ENCODE results near the gene DENND4B.

DENND4B gene

DNA sequence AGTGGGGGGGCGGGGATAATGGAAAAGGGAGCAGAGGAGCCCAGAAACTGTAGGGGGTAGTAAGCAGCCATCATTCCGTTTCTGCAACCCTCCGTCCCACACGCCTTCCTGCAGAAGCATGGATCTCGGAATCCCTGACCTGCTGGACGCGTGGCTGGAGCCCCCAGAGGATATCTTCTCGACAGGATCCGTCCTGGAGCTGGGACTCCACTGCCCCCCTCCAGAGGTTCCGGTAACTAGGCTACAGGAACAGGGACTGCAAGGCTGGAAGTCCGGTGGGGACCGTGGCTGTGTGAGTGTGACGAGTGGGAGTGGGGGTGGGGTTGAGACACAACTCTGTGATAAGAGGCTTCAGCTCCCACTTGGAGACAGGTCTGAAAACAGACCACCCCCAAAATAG is 21.9 kb upstream of the DENND4B start:
- DNase-seq (ENCODE audit: low read depth), result no peak

DNA sequence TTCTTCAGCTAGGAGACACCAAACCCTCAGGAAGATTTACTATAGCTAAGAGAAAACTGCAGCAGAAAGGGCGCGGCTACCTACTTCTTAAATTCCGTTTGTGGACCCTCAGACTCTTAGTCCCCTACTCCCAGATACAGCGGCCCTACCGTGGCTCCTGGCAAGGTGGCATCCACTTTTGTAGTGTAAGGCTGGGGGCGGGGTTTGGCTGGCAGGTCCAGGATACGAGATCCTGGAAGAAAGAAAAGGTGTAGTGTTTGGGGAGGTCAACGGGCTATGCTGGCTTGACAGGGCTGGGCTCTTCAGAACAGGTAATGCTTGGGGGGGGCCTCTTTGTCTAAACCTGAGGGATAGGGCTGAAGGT is 21.5 kb upstream of the DENND4B start:
- no peak for DNase-seq (ENCODE audit: low read depth)

DNA sequence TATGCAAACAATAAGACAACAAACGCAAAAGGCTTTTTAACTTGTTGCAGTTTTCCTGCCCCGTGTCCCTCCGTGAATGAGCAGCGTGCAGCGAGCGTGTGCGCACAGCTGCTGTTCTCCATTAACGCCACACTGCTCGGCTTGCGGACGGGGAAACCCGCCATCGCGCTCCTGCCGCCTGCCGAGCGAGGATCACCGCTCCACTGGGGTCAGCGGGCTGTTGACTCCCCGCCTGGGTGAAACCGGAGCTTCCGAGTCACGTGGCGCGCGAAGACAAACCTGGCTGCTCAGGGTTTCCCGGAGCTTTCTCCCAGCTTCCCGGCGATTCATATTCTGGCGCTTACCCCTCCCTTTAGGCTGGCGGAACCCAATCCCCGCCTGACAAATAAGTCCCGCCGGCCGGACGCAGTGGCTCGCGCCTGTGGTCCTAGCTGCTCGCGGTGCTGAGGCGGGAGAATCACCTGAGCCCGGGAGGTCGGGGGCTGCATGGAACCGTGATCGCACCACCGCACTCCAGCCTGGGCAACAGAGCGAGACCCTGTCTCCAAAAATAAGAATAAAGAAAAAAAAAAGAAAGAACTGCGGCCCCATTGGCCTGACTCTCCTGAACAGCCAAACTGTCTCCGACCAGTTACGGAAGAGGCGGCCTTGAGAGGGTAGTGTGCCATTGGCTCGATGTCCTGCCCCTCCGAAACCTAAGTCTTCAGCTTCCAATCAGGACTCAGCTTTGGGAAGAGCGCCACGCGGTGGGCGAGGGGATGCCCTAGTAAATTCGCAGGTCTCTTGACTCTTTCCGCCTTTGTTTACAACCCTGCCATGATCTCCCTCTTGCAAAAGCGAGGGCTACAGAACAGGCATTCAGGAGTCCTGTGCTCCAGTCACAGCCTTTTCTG is 20.8 kb upstream of the DENND4B start, which contains the start of gene CREB3L4:
CREB3L4 (plus strand) TSS at position 796 of the 893 bp plus-strand sequence. CDS start 624 bp downstream, outside the sequence.
- peak; percentile 85 for DNase-seq (ENCODE audit: low read depth)

DNA sequence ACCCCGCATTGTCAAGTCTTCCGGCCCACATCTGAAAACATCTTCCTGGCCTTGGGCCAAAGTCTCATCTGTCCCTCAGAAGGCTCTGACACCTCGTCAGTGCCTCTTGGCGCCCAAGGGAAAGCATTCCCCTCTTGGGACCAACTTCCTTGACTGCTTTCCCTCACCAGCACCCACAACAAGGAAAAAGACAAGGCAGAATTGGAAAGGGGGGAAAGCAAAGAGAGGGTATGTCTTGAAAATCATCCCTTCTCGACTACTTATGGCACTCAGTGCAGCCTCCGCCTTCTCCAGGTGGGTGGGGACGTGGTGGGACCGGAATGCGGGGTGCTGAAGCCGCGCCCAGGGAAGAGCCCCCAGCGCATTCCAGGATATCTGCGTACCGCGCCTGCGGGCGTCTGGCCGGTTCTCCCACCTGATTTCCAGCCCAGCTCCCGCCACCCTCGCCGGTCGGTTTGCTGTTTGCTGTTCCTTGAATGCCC is 17.4 kb upstream of the DENND4B start:
- no peak for DNase-seq (ENCODE audit: low read depth)

DNA sequence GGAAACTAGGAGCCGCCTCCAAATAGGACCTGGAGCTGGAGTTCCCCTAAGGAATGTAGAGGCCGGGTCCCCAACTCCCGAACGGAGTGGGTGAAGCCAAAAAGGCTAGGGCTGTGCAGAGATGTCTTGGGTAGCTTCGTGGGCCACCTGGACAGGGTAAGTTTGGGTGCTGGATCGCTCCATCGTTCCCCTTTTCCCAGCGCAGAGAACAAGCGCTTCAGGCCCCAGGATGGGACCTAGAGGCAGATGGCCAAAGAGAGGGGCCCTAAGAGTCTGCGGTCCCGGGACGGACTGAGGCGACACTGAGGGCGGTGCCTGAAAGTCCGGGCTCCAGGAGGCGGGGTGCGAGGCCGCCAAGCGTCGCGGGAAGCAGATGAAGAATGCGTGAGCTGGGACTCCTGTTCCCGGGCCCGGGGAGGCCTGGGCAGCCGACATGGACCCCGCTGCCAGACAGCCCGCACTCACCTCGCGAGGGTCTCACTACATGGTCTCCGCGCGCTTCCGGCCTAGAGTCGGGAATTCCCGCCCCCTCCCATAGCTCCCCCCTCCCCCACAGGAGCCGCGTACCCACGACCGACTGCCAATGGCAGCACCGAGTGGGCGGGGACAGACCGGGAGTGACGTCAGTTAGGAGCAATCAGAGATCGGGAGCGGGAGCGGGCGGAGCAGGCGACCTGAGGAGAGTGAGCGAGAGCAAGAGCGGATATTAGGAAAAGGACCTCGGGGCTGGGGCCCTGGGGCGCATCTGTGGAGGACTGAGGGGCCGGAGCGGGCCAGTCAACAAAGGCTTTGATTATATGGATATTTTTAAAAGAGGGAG is 16.7 kb upstream of the DENND4B start, which contains the start of gene SLC39A1:
SLC39A1 (minus strand) TSS at position 508 of the 820 bp plus-strand sequence. CDS start 822 bp downstream, outside the sequence.
- peak; percentile 68 for DNase-seq (ENCODE audit: low read depth)

DNA sequence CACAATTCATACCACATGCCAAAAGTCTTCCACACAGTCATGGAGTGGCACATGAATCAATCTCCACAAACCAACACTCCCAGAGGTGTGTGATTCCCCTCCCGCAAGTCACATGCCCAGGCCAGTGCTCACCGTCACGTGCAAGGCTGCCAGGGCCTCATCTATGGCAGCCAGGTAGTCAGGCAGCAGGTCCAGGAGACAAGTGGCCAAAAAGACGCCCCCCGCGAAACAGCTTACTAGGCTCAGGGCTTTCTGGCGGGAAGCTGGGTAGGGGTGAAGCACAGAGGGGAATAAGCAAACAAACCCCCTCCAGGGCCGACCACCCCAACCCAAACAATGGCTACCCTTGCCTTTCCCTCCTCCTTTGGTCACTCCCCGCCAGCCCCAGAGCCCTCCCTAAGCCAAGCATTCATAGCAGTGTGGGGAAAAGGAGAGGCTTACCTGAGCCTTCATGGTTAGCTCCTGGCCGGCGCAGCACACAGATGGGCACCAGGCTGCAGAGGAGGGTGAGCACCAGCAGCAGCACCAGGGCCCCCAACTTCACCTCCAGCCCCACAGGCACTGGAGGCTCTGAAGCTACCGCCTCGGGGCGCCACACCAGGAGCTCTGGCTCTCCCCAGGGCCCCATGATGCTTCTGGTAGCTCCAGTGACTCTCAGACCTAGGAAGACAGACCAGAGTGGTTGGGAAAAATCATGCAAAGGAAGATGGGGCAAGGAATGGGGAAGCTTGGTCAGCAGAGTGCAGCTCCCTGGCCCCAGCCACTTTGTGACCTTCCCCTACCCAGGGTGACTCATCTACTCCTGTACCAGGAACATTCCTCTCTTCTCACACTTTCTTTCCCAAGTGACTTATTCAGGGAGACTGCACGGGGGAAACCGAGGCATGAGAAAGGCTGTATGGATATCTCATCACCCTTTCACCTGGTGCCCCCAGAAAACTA is 15.8 kb upstream of the DENND4B start:
- DNase-seq (ENCODE audit: low read depth), result no peak

DNA sequence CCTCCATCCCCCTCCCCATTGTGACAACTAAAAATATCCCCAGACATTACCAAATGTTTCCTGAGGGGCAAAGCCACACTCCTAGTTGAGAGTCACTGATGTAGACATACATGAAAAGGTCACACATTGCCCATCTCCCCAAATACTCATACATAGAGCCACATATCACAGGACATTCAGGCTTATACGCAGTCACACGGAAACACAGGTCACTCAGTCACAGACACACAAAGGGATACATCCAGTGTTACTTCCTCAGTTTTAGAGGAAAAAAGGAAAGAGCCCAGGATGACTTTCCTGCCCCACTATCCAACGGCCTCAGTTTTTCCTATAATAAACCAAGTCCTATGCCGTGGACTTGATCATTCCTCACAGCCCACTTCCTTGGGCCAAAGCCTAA is 14.9 kb upstream of the DENND4B start:
- no peak for DNase-seq (ENCODE audit: low read depth)

DNA sequence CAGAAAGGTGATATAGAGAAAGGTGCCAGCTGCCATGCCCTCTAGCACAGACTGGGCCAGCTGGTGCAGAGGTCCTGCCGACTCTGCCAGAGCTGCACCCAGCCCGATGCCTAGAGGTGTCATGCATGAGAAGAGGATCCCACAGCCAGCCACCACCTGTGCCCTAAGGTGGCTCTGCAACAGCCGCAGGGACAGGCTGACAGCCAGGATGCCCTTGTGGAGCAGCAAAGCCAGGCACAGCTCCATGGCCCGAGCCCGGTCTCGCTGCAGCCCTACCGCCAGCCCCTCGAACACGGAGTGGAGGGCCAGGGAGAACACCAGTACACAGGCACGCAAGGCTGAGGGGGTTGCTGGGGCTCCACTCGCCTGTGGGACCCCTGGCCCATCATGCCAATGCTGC is 13.7 kb upstream of the DENND4B start:
- no peak for DNase-seq (ENCODE audit: low read depth)

DNA sequence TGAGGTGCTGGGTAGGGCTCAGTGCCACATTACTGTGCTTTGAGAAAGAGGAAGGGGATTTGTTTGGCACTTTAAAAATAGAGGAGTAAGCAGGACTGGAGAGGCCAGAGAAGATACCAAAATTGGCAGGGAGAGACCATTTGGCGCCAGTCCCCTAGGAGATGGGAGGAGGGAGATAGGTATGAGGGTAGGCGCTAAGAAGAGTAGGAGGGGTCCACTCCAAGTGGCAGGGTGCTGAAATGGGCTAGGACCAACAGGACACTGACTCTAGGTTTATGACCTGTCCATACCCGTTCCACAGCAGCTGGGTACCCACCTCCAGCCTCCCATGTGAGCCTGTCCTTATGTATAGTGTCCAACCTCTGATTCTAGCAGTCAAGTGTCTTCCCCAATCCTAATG is 12.9 kb upstream of the DENND4B start:
- DNase-seq (ENCODE audit: low read depth), result no peak

DNA sequence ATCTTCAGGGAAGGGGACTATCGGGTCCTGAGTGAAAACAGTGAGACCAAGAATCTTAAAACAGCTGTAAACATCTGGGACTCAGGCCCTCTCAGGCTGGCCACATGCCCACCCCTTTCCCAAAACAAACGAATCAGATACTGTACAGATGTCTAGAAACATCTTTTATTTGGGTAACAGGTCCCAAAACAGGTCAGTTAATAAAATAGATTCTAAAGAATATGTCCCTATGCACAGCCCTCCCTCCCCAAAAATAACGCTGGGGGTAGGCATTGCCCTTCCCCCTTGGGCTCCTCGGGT is 12.4 kb upstream of the DENND4B start:
- no peak for DNase-seq (ENCODE audit: low read depth)

DNA sequence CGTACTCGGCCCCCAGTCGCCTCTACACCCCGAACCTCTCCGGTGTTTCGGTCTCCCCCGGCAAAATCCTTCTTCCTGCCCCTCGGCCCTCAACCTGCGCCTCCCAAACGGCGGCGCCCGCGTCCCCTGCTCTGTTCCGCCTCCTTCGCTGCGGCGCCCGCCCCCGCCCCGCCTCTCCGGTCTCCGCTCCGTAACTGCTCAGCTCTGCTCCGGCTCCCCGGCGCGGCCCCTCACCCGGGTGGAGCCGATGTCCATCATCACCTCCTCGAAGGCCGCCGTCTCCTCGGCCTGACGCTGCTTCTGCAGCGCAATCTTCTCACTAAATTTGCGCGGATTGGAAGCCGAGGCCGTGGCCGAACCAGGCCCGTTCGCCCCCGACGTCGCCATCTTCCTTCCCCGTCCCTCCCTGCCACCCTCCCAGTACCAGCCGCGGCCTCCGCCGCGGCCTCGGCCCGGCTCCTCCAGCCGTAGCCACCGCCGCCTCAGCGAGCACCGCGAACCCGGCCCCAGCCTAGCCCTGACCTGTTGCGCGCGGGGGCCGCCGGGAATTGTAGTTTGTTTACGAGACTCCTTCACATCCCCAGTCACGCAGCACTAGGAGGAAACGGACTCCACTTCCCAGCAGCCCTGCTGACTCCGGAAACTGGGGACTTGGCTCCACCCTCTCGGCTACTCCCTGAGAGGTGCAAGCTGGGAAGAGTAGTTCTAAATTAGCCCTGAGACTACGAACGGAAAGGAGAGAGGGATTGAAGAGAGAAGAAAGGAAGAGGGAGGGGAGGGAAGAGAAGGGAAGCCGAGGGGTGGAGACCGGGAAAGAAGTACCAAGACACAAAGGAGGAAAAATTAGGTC is 11.8 kb upstream of the DENND4B start, which contains the start of gene CRTC2:
CRTC2 (minus strand) TSS at position 502 of the 850 bp plus-strand sequence; CDS start at position 387, 115 bp downstream.
- peak; percentile 95 for DNase-seq (ENCODE audit: low read depth)

DNA sequence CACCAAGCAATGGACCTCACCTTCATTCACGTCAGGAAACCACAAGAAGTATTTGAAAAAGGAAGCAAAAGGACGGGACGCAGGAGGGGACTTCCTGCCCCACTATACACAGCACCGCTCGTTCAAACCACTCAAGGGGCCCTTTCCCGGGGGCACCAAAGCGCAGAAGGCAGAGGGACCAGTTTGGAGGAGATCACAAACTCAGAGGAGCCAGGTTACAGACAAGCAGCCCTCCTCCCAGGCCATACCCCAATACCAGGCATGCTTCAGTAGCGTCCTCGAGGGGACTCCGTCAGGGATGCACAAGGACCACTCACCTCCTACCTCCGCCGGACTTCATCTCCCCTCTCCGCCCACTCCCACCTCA is 11.2 kb upstream of the DENND4B start:
- no peak for DNase-seq (ENCODE audit: low read depth)

DNA sequence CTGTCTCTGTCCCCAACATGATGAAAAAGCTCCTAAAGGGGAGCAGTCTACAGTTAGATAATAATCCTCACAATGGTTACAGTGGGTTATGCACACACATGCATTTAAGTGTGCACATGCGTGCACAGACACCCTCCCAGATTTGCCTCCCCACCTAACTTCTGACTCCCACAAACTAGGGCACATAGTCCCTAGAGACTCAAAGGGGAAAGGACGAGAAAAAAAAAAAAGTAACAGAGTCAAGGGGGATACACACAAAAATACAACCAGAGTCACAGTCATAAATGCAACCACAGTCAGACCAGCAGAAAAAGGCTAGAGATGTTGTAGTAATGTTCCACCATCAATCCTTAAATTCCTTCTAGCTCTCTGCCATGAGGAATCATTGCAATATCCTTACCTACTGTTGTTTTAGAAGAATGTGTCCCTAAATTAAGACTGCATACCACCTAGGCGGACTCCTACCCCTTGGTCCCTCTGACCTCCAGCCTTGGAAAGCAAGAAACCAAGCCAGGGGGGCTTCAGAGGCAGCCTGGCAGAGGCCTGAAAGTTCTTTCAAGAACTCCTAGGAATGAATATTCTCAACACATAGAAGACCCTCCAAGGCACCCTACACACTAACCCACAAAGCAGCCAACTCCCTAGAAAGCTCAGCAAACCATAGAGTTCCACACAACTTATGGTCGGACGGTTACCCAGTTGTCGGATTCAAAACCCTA is 10.6 kb upstream of the DENND4B start:
- no peak for DNase-seq (ENCODE audit: low read depth)

DNA sequence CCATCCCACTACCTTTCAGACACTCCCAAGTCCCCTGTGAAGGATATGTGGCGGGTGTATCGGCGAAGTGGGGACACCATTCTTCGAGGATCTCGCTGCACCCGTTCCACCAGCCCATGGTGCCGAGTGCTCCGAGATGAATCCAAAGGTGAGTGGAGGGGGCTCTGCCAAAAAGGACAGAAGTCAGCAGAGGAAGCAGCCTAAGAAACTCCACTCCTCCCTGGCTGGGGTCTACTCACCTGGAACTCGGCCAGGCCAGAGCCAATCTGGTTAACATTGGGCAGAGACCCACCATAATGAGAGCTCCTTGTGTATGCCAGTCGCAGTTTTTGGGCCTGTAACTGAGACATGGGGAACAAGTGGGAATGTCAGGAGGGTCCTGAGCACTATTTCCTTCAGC is 8.3 kb upstream of the DENND4B start:
- DNase-seq (ENCODE audit: low read depth), result no peak

DNA sequence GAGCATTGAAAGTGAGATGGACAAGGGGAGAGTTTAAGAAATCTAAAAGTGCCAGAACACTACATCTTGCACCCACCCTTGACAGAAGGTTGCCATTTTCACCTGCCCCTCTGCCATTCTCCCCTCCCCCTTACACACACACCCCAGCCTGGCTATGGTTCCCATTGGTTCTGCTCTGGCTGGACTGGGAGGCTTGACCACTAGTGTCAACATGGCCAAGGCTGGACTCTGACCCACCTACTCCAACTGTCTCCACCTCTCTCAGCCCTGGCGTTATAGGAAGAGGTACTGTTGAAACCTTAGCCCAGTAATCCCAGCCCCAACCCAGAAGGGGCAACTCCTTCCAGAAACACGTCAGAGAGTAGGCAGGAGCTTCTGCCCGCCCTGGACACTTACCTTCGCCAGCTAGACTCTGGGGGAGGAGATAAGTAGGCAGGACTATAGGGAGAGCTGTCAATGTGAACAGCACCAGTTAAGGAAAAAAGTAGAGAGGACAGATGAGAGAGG is 7.4 kb upstream of the DENND4B start:
- DNase-seq (ENCODE audit: low read depth), result no peak

DNA sequence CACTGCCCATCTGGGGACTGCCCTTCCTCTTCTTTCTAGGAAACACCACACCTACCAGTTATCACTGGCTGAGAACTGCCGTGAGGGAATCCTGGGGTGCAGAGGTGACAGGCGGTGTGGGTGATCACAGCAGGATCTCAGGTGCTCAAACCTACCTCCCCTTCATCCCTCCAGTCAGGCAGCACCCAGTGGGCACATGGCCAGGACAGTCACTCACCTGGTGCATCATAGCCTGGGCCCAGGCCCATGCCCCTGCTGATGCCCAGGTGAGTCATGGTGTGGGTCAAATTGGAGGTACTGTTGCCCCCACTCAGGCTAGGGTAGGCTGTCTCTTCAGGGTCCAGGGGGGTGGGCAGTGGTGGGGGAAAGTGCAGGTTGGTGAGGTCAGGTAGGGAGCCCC is 5.3 kb upstream of the DENND4B start:
- DNase-seq (ENCODE audit: low read depth), result no peak

DNA sequence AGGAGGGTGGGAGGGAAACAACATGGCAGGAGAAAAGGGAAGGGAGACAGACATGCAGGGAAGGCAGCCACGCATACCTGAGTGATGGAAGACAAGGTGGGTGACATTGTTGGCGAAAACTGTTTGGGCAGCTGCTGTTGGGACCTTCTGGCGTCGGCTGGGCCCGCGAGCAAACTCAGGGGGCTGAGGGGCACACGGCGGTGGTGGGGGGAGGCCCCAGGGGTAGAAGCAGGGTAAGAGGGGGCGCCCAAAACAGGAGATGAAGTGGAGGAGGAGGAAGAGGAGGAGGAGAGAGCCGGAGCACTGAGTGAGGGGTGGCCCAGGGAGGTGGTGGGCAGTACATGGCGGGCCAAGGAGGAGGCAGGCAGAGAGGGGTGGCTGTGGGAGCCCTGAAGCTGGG is 4.7 kb upstream of the DENND4B start:
- DNase-seq (ENCODE audit: low read depth), result no peak

DNA sequence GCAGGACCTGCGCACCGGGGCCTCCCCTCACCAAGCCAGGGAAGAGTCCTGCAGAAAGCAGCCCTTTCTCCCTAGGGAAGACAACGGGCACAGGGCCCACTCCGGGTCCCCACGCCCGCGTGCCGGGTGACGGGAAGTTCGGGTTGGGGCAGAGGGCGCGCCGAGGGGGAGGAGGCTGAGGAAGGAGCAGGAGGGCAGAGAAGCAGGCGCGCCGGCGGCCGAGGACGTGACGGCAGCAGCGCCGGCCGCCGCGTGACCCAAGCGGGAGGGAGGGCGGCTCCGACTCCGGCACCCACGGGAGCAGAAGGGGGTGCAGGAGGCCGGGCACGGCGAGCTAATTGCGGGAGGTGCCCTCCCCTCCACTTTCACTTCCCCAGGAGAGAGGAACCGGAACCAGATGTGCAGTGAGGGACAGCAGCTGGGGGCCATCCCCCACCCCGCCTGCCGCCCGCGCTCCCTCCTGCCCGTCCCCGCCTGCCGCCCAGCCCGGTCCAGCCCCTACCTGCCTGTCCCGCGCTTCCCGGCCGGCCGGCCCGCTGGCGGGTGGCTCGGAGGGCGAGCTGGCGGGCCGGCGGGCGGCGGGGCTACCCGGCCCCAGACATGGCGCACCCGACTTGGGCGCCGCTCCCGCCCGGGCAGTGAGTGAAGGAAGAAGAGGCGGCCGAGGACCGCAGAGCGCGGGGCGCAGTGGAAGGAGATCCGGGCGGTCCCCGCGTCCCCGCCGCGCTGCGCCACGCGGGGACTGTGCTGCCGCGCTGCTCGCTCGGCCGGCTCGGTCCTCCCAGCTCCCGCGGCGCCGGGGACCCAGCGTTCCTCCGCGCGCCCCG is 510 bp downstream of the DENND4B start:
- no peak for DNase-seq (ENCODE audit: low read depth)

DNA sequence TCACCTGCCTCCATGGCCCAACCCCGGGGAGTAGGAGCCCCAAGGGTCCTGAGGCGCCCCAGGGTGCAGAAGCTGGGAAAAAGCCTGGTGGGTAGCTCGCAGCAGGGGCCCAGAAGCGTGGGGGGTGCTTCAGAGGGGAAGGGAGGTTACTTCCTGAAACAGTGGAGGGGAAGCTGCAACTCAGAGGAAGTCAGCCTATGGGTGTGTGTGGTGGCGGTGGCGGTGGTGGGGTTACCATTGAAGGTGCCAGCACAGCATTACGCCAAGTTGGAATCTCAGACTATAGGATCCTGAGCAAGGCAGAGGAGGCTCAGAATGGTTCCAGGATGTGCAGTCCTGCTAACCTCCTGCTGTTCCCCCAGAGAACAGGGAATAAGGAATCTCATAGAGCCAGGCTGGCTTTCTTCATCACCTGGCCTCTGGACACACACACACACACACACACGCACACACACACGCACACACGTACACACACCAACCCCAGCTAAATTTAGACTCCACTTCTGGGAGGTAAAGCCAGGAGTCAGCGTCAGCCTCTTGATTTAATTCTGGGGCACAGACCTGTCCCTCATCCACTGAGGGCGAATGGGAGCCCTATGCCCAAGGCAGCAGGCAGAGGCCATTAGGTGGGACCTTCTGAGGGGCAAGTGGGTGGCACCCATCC is 1.3 kb downstream of the DENND4B start:
- DNase-seq (ENCODE audit: low read depth), result no peak

Data from GM04503 (cell line).